SK-N-MC (cell line): ENCODE measurements around the gene ATXN1.

ENCODE experiments used
- EZH2 ChIP-seq: fragments of 200-600 bp; sonication (generic); IDR thresholded peaks from one replicate; pipeline ENCODE4 v1.6.1; 2017; ENCODE audit warnings: antibody characterized with exemption
- FOXP2 ChIP-seq: optimal IDR thresholded peaks from 2 replicates; pipeline ENCODE3; 2011; ENCODE audit warnings: mild to moderate bottlenecking, moderate library complexity; ENCODE audit not compliant: insufficient read depth; ENCODE audit errors: extremely low read length, control extremely low read depth
- POLR2AphosphoS5 ChIP-seq: IDR thresholded peaks from 2 replicates; pipeline ENCODE4 v1.6.1; 2012; ENCODE audit warnings: mild to moderate bottlenecking, low read depth, low read length, borderline replicate concordance

- TF ChIP-seq POLR2AphosphoS5: no peak
- TF ChIP-seq EZH2: no peak
- TF ChIP-seq FOXP2: no peak
These were observed 262.3 kb downstream of the ATXN1 start for GRCh38 chr6:16498957-16499356.
